ENCODE results near the gene TCERG1L. TPM values are rescaled to one million over a fixed set of nuclear protein-coding genes. Genes with fewer than 3 reads are reported as not detected.

The TCERG1L gene
- total RNA-seq, 1 donor from 2014 or later: 0.46 TPM

DNA sequence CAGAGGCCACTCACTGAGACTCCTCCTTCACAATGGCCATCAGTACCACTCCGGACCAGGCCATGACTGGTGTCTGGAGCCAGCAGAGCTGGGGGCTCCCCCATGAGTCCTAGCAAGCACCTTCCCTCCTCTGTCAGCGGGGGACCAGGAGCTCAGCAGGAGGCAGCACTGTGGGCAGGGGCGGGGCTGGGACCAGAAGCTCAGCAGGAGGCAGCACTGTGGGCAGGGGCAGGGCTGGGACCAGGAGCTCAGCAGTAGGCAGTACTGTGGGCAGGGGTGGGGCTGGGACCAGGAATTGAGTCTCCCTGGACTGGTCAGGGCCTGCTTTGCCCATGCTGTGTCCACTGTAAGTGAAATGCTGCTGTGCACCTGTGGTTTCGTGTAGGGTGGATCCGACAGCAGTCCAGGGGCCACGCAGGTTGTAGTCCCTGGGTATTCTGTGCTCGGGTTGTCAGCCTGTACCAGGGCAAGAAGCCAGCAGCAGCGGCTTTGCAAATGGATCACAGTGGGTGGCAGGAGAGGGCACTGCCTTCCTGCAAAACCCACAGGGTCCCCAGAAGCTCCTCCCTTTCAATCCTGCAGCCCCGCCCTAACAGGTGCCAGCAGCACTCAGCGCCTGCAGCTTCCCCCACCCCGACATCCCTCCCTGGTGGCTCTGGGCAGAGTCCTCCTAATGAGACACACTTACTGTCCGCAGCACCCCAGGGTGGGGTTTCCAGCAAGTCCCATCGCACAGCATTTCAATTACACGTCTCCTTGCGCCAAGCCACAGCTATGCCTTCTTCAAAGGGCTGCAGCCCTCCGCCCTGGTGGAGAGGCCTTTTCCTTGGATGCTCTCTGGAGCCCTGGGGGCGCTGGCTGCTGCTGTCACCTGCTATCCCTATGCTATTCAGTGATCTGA lies 220.5 kb downstream of the TCERG1L start:
- TF ChIP-seq, protein P1, sequence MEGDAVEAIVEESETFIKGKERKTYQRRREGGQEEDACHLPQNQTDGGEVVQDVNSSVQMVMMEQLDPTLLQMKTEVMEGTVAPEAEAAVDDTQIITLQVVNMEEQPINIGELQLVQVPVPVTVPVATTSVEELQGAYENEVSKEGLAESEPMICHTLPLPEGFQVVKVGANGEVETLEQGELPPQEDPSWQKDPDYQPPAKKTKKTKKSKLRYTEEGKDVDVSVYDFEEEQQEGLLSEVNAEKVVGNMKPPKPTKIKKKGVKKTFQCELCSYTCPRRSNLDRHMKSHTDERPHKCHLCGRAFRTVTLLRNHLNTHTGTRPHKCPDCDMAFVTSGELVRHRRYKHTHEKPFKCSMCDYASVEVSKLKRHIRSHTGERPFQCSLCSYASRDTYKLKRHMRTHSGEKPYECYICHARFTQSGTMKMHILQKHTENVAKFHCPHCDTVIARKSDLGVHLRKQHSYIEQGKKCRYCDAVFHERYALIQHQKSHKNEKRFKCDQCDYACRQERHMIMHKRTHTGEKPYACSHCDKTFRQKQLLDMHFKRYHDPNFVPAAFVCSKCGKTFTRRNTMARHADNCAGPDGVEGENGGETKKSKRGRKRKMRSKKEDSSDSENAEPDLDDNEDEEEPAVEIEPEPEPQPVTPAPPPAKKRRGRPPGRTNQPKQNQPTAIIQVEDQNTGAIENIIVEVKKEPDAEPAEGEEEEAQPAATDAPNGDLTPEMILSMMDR (IDR thresholded peaks at IDR 0.05; ENCODE audit: insufficient read depth, low read length, poor library complexity, severe bottlenecking): no peak
- no peaks in the 10 kb centered on the region for H3K36me3 ChIP-seq (ENCODE audit: control insufficient read depth, insufficient read depth, low read length)
- DNase-seq (ENCODE audit: low read depth): no peak

GRCh38 chr10:131089861-131090260 lies 221.7 kb downstream of the TCERG1L start:
- TF ChIP-seq, protein P1 (IDR thresholded peaks at IDR 0.05; ENCODE audit: insufficient read depth, low read length, poor library complexity, severe bottlenecking): no peak
- DNase-seq (ENCODE audit: low read depth): no peak
- Histone ChIP-seq H3K27me3 (ENCODE audit: control insufficient read depth, insufficient read depth, low read length) (no peaks in the 10 kb centered on the region), H3K4me3 (ENCODE audit: low read depth, low read length) (no peak overlapping the region), H3K36me3 (ENCODE audit: control insufficient read depth, insufficient read depth, low read length) (no peaks in the 10 kb centered on the region)

More for the DNA sequence above, 220.5 kb downstream of the TCERG1L start:
- Histone ChIP-seq H3K4me3 (ENCODE audit: low read depth, low read length) (no peak overlapping the region), H3K27me3 (ENCODE audit: control insufficient read depth, insufficient read depth, low read length) (no peaks in the 10 kb centered on the region)

DNA sequence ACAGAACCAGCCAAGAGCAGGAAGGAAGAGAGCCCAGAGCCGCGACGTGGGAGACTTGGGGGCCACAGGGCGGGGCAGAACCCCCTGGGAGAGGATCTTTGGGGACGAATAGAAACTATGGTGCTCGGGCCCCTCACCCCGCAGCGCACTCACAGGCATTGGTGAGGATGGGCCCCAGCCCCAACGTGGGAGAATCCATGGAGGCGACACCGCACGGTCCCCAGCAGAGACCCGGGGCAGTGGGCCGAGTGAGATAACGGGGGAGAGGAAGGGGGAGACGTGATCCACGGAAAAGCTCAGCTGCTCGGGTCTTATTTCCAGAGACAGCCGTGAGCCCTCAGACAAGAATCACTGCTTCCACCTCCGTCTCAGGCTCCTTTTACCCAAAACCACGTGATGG lies 222.4 kb downstream of the TCERG1L start:
- no peak for DNase-seq (ENCODE audit: low read depth)
- TF ChIP-seq, protein P1 (IDR thresholded peaks at IDR 0.05; ENCODE audit: insufficient read depth, low read length, poor library complexity, severe bottlenecking): no peak
- Histone ChIP-seq H3K27me3 (ENCODE audit: control insufficient read depth, insufficient read depth, low read length) (no peaks in the 10 kb centered on the region), H3K4me3 (ENCODE audit: low read depth, low read length) (no peak overlapping the region), H3K36me3 (ENCODE audit: control insufficient read depth, insufficient read depth, low read length) (no peaks in the 10 kb centered on the region)

- DNase-seq (ENCODE audit: low read depth): no peak
- H3K36me3 ChIP-seq (ENCODE audit: control insufficient read depth, insufficient read depth, low read length): no peaks in the 10 kb centered on the region
- TF ChIP-seq, protein P1 (IDR thresholded peaks at IDR 0.05; ENCODE audit: insufficient read depth, low read length, poor library complexity, severe bottlenecking): no peak
- H3K4me3 ChIP-seq (ENCODE audit: low read depth, low read length): no peak overlapping the region
- H3K27me3 ChIP-seq (ENCODE audit: control insufficient read depth, insufficient read depth, low read length): no peaks in the 10 kb centered on the region
These were observed 222.9 kb downstream of the TCERG1L start for GRCh38 chr10:131088619-131089018.

DNA sequence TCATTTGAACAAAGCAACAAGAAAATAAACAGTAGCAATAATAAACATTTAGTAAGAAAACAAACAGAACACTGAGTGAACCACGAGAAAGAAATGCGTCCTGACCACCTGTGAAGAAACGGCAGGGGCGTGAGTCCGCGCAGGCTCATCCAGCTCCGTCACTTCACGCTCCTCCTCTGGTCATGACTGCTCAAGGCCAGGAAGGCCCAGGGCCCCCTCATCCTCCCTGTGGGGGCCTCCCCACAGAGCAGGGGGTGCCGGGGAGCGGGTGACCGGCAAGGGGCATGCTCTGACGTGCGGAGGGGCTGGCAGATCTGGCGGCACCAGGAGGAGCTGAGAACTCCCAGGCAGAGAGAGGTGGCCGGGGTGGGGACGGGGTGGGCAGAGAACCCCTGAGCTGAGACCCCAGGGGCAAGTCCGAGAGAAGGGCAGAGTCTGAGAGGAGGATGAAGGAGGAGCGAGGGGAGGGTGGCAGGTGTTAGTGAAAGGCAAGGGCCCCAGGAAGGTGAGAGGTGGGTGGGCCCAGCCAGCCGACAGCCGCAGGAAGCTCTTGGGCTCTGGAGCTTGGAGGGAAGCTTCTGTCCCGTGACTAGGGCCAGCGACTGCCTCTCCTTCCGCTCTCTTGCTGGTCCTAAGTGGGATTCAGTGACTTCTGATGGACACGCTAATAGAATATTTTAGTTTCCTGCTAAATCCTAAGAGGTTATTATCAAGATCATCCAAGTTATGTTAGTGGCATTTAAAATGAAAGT lies 223.9 kb downstream of the TCERG1L start:
- Histone ChIP-seq H3K27me3 (ENCODE audit: control insufficient read depth, insufficient read depth, low read length) (no peaks in the 10 kb centered on the region), H3K4me3 (ENCODE audit: low read depth, low read length) (no peak overlapping the region), H3K36me3 (ENCODE audit: control insufficient read depth, insufficient read depth, low read length) (no peaks in the 10 kb centered on the region)
- no peak for DNase-seq (ENCODE audit: low read depth)
- TF ChIP-seq, protein P1 (IDR thresholded peaks at IDR 0.05; ENCODE audit: insufficient read depth, low read length, poor library complexity, severe bottlenecking): no peak

All from kidney epithelial cell (primary cell).